Posterior cingulate gyrus (tissue), 11 donors: Measurements from ENCODE around the gene KDSR.

Experiments used
- DNase-seq, 10 donors: peaks; one replicate each; pipeline versions ENCODE4 v3.0.0 to v3.0.0-alpha.2; 2020 to 2021; ENCODE audit warnings: mixed read lengths in 3 of 10
- intact Hi-C: fragments of 100-400 bp; cut with DNase I; formaldehyde crosslinking; loops from one replicate; pipeline ENCODE4 v1.15.1; 2023

KDSR gene

DNA sequence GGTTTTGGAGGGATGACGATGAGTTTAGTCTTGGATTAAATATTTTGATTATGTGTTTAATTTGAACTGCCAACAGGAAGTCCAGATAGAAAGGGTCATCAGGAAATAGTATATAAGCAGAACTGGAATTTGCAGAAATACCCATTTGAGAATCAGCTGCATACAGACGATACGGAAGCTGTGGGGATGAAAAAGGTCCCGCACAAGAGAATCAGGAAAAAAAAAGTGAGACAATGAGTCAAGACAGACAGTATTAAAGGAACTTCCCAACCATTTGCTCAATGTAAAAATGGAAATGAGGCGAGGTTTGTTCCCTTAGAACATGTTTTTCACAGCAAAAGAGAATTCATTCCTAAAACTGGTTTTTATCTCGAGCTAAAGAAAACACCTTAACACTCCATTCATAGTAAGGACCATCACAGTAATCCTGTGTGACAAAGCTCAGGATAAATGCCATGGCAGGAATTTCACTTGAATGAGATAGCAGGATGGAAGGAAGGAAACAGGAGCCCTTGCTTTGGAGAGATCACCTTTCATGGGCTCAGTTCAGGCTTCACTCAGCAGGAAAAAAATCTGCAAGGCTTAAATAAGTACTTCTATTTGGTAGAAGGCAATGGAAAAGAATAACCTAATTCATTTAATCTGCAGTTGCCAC, 76.7 kb downstream of the KDSR start:
- no peak for DNase-seq
- intact Hi-C loops, result no loop called here

DNA sequence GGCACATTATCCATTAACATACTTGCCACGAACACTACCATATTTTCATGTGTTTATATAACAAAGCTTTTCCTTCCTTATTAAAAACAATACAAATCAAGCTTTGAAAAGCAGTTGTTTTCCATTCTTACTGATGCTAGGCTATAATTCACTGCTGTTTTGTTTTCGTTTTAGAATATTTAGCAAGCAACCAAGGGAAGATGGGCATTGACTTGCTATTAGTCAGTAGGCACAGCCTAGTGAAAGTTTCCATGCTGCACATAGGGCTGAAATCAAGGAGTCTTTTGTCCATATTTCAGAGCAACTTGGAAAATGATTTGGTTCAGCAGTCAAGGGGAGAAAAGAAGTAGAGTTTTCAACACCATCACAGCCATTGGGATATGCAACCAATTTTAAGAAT, 78.7 kb downstream of the KDSR start:
- intact Hi-C loops, result no loop called here
- no peak for DNase-seq

DNA sequence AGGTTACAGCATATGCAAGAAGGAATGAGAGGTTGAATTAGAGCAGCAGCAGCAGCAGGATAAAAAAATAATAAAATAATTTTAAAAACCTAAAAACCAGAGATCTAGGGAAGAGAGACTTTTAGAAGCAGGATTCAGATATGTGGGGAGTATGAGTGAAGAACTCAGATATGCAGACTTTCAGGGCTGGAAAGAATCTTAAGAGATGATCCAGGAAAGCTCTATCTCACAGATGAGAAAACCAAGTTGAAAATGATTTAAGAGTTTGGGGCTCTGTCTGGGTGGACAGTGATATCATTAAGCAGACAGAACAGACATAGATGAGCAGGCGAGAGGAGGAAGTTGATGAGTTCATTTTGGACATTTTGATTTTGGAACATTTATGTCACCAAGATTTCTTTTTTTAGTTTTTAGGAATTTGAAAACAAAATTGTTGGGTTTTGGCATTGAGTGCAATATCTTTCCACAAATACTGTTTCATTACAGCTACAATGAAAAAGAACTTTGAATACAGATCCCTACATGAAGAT, 79.2 kb downstream of the KDSR start:
- DNase-seq, result no peak
- intact Hi-C loops, result no loop called here

DNA sequence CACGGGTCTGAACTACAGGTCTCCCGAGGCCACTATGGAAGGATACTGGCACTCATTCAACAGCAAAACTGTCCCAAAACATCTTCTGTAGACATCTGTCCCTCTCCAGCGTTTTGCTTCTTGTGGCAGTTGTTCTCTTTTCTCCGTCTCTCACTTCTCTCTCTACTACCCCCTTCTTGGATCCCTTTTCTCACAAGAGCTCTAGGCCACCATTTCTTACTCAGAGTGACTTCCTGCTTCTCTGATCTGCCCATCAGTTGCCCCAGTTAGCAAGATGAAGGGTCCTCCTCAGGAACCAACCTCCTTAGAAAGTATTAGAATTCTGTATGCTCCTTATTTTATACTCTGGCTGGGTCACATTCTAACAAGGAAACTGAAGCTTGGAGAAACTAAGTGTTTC, 80.1 kb downstream of the KDSR start:
- intact Hi-C loops, result no loop called here
- no peak for DNase-seq

DNA sequence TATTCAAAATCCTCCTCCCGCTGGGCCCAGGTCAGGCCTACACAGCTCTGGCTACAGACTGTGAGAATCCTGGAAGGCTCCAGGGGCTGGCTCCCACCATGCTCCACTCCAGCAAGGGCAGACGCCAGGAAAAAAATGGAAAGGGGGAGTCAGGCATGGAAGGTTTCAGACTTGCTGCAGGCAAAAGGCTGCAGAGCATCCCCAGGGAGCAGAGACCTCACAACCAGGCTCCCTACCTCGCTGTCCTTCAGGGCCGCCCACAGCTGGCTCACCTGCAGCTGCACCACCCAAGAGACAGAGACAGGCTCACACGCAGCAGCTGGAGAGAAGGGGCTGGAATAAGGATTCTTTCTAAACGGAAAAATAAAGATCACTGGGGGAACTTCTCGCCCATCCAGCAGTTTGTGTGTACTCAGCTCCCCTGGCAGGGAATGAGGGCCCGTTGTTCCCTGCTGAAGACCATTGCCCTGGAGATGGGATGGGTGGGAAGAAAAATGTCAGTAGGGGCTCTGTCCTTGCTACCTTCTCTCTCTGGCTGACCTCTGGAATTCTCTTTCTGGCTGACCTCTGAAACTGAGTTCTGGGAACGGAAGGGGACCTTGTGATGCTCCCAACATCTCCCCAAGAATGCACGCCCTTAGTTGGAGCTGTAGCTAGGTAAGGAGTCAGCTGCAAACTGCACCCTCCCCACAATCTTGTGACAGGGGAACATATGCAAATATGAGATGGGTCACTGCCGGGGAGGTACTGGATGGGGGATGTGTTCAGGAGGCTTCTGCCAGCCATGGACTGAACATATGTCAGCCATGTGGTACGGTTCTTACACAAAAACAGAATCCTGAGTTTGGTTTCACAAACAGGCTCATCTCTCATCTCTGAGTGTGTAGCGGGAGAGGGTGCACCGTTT, 81.9 kb downstream of the KDSR start:
- intact Hi-C loops, result no loop called here
- DNase-seq, result no peak

DNA sequence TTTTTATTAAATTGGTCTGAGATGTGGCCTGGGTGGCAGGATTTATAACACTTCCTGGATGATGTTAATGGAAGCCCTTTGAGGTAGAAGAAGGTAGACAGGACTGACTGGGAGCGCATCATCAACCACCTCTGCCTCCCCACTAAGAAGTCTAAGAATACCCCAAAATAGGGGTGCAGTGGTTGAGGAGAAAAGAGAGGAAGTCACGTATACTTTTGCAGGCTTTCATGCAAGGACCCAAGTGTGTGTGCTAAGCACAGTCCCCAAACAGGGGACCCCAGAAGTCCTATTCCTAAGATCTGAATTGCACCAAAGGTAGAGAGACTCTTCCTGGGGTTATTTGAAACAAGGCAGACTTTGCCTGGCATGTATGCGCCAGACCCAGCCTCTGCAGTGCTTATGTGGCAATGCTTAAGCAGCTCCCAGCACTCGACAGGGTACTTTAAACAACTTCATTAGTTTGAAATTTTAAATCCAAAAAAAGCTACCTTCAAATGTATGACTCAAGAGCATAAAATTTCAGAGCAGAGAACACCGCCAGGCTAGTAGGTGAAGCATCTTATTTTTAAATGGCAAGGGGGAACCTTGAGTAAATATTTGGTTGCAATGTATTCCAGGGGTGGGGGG, 82.7 kb downstream of the KDSR start:
- no peak for DNase-seq
- intact Hi-C loops, result no loop called here

DNA sequence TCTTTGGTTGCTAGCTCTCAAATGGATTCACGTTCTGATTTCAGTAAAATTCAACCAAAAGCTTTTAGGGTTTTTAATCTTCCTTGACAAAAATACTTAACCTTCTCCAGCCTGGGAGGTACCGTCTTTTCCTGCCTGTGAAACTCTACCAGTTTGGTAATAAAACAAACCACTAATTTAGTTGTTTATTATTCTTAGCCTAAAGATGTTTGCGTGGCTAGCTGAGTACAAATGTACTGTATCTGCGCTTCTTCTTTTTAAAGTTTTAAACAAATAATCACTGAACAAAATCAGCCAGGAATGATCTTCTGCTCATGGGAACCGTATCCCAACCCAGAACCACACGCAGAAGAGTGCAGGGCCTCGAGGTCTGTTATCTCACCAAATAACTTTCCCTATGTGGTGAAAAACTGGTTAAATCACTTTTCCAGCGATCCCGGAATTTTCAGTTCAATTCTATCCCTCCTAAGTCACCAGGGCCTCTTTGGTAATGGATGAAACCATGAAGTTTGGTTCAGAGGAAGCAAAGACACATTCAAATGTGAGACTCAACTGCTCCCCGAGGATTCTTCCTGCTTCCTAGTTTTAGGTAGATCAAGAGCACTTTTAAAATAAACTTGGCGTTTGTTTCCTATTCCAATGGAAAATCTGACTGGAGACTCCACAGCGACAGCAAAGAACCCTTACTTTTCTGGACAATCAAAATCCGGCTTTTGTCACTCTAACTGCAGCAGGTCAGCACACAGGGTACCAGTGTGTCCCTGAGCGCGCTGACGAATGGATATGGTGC, 83.5 kb downstream of the KDSR start:
- no peak for DNase-seq
- intact Hi-C loops, result no loop called here

DNA sequence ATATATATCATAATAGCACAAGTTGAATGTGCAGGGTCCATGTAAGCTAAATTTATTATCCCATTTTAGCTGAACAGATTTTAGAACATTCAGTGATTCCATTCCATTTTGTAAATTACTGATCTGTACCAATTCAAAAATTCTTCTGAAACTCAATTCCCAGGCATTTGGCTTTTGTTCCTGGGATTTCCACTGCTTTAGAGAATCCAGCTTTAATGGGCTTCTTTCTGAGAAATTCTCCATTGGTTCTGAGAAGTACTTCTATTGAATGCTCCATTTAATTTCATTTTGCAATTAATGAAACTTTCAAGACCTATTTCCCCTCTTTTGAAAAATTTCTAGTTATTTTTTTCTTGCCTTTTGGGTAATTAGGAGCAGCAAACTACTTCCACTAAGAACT, 84.2 kb downstream of the KDSR start:
- intact Hi-C loops, result no loop called here
- no peak for DNase-seq
